ENCODE measurements around the gene BMP6.

GRCh38 chr6:7745942-7746341 lies 20.0 kb downstream of the BMP6 start:
- TF ChIP-seq SIN3A (IDR thresholded peaks at IDR 0.05; ENCODE audit: borderline replicate concordance, insufficient read depth, low read length), result no peak
- TF ChIP-seq TAF1 (IDR thresholded peaks at IDR 0.05; ENCODE audit: borderline replicate concordance, insufficient read depth, low read length), result no peak
- no peak for TF ChIP-seq REST (IDR thresholded peaks at IDR 0.05; ENCODE audit: insufficient read depth in 1 of 2, low read depth in 2 of 2, low read length in 2 of 2)
- no peak for TF ChIP-seq POLR2AphosphoS5 (IDR thresholded peaks at IDR 0.05; ENCODE audit: low read depth, low read length)
- no peak for TF ChIP-seq FOXP2 (optimal IDR thresholded peaks at IDR 0.05; ENCODE audit: borderline replicate concordance, extremely low read depth, extremely low read length, insufficient read depth)
